ENCODE results near the gene STX16. TPM values are rescaled to one million over a fixed set of nuclear protein-coding genes. Genes with fewer than 3 reads are reported as not detected.

The STX16 gene
- total and polyA plus RNA-seq, 2 of the 13 experiments (the other 11 are each of a cell fraction or from before 2014, with no cell fraction given): 28.0 to 72.7 TPM

GRCh38 chr20:58700823-58701222 is 49.7 kb downstream of the STX16 start (continued):
- TF ChIP-seq TRIM22 (IDR thresholded peaks at IDR 0.05) (no peak), ZNF768 (CRISPR knock-in tag; IDR thresholded peaks at IDR 0.05) (no peak)

DNA sequence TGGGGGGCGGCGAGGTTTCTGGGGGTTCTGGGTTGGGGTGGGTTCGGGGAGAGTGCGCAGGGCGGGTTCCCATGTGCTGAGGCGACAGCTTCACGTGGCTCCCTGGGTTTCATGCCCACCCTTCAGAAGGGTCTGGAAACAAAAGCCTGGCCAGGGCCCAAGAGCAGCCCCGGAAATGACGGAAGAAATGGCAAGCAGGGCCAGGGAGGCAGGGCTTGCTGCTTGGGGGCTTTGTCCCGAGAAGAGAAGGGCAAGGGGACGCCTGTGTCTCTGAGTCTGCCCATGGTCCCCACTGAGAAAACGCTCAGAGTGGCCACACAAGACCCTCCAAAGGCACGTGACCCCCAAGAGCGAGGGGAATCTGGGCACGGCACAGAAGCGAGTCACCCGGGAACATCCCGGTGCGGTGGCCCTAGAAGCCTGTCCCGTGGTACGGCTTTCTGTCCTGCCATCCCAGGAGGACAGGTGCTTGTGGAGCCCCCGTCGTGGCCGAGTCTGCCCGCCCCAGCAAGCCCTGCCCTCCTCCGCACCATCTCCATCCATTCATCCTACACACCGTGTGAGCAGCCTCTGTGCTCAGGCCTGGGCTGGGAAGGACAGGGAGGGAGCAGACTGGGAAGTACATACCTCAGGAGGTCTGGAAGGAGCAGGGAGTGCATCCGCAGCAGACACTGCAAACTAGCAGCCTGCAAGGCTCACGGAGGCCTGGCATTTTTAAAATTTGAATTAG is 50.5 kb downstream of the STX16 start:
- Histone ChIP-seq H3K4me1 (ENCODE audit: insufficient read depth, low read length) (no peaks in the 10 kb centered on the region), H4K20me1 (ENCODE audit: insufficient read depth, low read length) (no peaks in the 10 kb centered on the region; the same call in 1 of the 2 replicates), H3K79me2 (ENCODE audit: insufficient read depth, low read length) (no peaks in the 10 kb centered on the region), H3K27ac (ENCODE audit: extremely low read length, insufficient read depth, low read length) (no peak overlapping the region), H3K27me3 (ENCODE audit: control insufficient read depth in 1 of 2, insufficient read depth in 2 of 2, low read length in 2 of 2) (no peaks in the 10 kb centered on the region), H3K36me3 (replicated peaks in 1 of 2; ENCODE audit: control insufficient read depth in 1 of 2, insufficient read depth in 2 of 2, low read length in 2 of 2) (peaks cover 21 to 31% of the 10 kb centered on the region in 2 experiments; a peak in 4 of 5 replicates), H2AFZ (ENCODE audit: low read length) (no peak overlapping the region), H3K4me3 (replicated peaks in 1 of 3; ENCODE audit: insufficient read depth in 1 of 3, low read depth in 2 of 3, low read length in 3 of 3) (no peak overlapping the region), H3K9me3 (ENCODE audit: low read length) (no peaks in the 10 kb centered on the region), H3K9ac (ENCODE audit: insufficient read depth, low read depth, low read length) (no peak overlapping the region), H3K4me2 (ENCODE audit: low read depth, low read length) (no peak overlapping the region)
- in situ Hi-C loops (cut with HindIII; ENCODE audit: extremely low pct_ligation_motif_present, low pct_unique_long_range_greater_than_20kb): no loop called here
- intact Hi-C loops (cut with micrococcal nuclease; ENCODE audit: unreplicated experiment): no loop called here
- DNase-seq (ENCODE audit: low spot score): no peak
- ATAC-seq: no peak
- no TSS peak for BruUV-seq (replicated peaks)
- 96% methylated on average over 25 of the region's 29 CpGs for WGBS (ENCODE audit: low lambda C conversion rate)
- TF ChIP-seq BORCS8-MEF2B (CRISPR knock-in tag; IDR thresholded peaks at IDR 0.05): no peak
- TF ChIP-seq AGO2 (optimal IDR thresholded peaks at IDR 0.05; ENCODE audit: low read depth, low read length): peak; percentile 23
- ChIA-PET POLR2A (no interaction called here), CTCF (ENCODE audit: low intra/inter-chr PET ratio, low total read pairs) (no interaction called here)
- no peak for FAIRE-seq

GRCh38 chr20:58702161-58702510 is 51.1 kb downstream of the STX16 start:
- no peak for TF ChIP-seq SP140L (CRISPR knock-in tag; IDR thresholded peaks at IDR 0.05; ENCODE audit: borderline replicate concordance)
- TF ChIP-seq ZSCAN31 (CRISPR knock-in tag; IDR thresholded peaks at IDR 0.05; ENCODE audit: low read depth): no peak
- TF ChIP-seq KDM1A (CRISPR knock-in tag; IDR thresholded peaks at IDR 0.05): no peak
- TF ChIP-seq GZF1 (CRISPR knock-in tag; IDR thresholded peaks at IDR 0.05): no peak
- no peak for TF ChIP-seq ZNF460 (CRISPR knock-in tag; IDR thresholded peaks at IDR 0.05; ENCODE audit: borderline replicate concordance)
- TF ChIP-seq ATF1 (CRISPR knock-in tag; IDR thresholded peaks at IDR 0.05): no peak
- H3K36me3 ChIP-seq (replicated peaks in 1 of 2; ENCODE audit: control insufficient read depth in 1 of 2, insufficient read depth in 2 of 2, low read length in 2 of 2): peaks cover 19 to 27% of the 10 kb centered on the region in 2 experiments; a peak in 4 of 5 replicates
- no peak for DNase-seq (ENCODE audit: low spot score)
- intact Hi-C loops (cut with micrococcal nuclease; ENCODE audit: unreplicated experiment): no loop called here
- H3K9ac ChIP-seq (ENCODE audit: insufficient read depth, low read depth, low read length): no peak overlapping the region
- in situ Hi-C loops (cut with HindIII; ENCODE audit: extremely low pct_ligation_motif_present, low pct_unique_long_range_greater_than_20kb): no loop called here
- no TSS peak for BruUV-seq (replicated peaks)
- H3K4me3 ChIP-seq (replicated peaks in 1 of 3; ENCODE audit: insufficient read depth in 1 of 3, low read depth in 2 of 3, low read length in 3 of 3): no peak overlapping the region
- 87% methylated on average over 9 of the region's 9 CpGs for WGBS (ENCODE audit: low lambda C conversion rate)
- no peak for ATAC-seq
- no peak overlapping the region for H2AFZ ChIP-seq (ENCODE audit: low read length)
- CTCF ChIA-PET (ENCODE audit: low intra/inter-chr PET ratio, low total read pairs): no interaction called here
- POLR2A ChIA-PET: no interaction called here
- H3K27ac ChIP-seq (ENCODE audit: extremely low read length, insufficient read depth, low read length): no peak overlapping the region
- no peaks in the 10 kb centered on the region for H3K4me1 ChIP-seq (ENCODE audit: insufficient read depth, low read length)
- H3K27me3 ChIP-seq (ENCODE audit: control insufficient read depth in 1 of 2, insufficient read depth in 2 of 2, low read length in 2 of 2): no peaks in the 10 kb centered on the region
- no peak for FAIRE-seq
- H3K79me2 ChIP-seq (ENCODE audit: insufficient read depth, low read length): no peaks in the 10 kb centered on the region
- no peaks in the 10 kb centered on the region for H3K9me3 ChIP-seq (ENCODE audit: low read length)
- H3K4me2 ChIP-seq (ENCODE audit: low read depth, low read length): no peak overlapping the region
- no peaks in the 10 kb centered on the region; the same call in 1 of the 2 replicates for H4K20me1 ChIP-seq (ENCODE audit: insufficient read depth, low read length)
